ENCODE measurements around the gene MZT2B.
"Not testable (repeated sequence)": the region's sequence is repeated elsewhere in the genome, so short reads cannot be mapped to it uniquely, and the experiment has no call there.

GRCh38 chr2:130193824-130194223, 11.8 kb downstream of the MZT2B start:
- not testable (repeated sequence) for TF ChIP-seq CTCF, POLR2A (IDR thresholded peaks at IDR 0.05)
